C4-2B (cell line): ENCODE results near the gene PRUNE2.
"Not testable (repeated sequence)": the region's sequence is repeated elsewhere in the genome, so short reads cannot be mapped to it uniquely, and the experiment has no call there.

ENCODE experiments used
- H3K27ac ChIP-seq: fragments of 450-650 bp; 2 replicates; pipeline ENCODE4 v1.5.1; 2017
- CTCF ChIP-seq: fragments of 450-650 bp; conservative IDR thresholded peaks from 2 replicates; pipeline ENCODE4 v1.5.1; 2017; ENCODE audit warnings: mild to moderate bottlenecking
- ZFX ChIP-seq: fragments of 450-650 bp; IDR thresholded peaks from 2 replicates; pipeline ENCODE4 v1.6.1; 2017

Gene PRUNE2

GRCh38 chr9:76905791-76906646 is at the start of gene PRUNE2:
TSS of gene PRUNE2 (minus strand) at chr9:76906114. CDS start at chr9:76905963, 151 bp downstream.
- H3K27ac ChIP-seq, result peak within 1 kb of the TSS; percentile 78
- TF ChIP-seq ZFX, result no peak
- TF ChIP-seq CTCF, result 0 out of 2 replicates have a peak, but pooled peaks have one; percentile 9

- not testable (repeated sequence) for H3K27ac ChIP-seq
Measured at GRCh38 chr9:76955406-76955805, 49.5 kb upstream of the PRUNE2 start.

GRCh38 chr9:76949865-76950264 is 44.0 kb upstream of the PRUNE2 start:
- TF ChIP-seq ZFX (no peak), CTCF (no peak)
- no peak overlapping the region for H3K27ac ChIP-seq

GRCh38 chr9:76944011-76944410 is 38.1 kb upstream of the PRUNE2 start:
- H3K27ac ChIP-seq, result no peak overlapping the region
- TF ChIP-seq CTCF (no peak), ZFX (no peak)

GRCh38 chr9:76943054-76943453 is 37.1 kb upstream of the PRUNE2 start:
- no peak for TF ChIP-seq CTCF
- no peak overlapping the region for H3K27ac ChIP-seq

GRCh38 chr9:76932757-76933156 is 26.8 kb upstream of the PRUNE2 start:
- H3K27ac ChIP-seq, result no peak overlapping the region
- no peak for TF ChIP-seq CTCF
- no peak for TF ChIP-seq ZFX

- H3K27ac ChIP-seq, result no peak overlapping the region
- no peak for TF ChIP-seq CTCF
- no peak for TF ChIP-seq ZFX
Measured at GRCh38 chr9:76932265-76932664, 26.4 kb upstream of the PRUNE2 start.
